HG03342 (cell line): ENCODE results near the gene SDK2.
A peak's percentile ranks its signal among the peaks of the same experiment; 100 is the strongest.

Experiments used
- ATAC-seq: cut with Tn5 transposase; IDR thresholded peaks from one replicate; pipeline ENCODE4 v1.9.1; 2021; ENCODE audit warnings: mild to moderate bottlenecking, moderate library complexity; ENCODE audit not compliant: unreplicated experiment

The SDK2 gene

DNA sequence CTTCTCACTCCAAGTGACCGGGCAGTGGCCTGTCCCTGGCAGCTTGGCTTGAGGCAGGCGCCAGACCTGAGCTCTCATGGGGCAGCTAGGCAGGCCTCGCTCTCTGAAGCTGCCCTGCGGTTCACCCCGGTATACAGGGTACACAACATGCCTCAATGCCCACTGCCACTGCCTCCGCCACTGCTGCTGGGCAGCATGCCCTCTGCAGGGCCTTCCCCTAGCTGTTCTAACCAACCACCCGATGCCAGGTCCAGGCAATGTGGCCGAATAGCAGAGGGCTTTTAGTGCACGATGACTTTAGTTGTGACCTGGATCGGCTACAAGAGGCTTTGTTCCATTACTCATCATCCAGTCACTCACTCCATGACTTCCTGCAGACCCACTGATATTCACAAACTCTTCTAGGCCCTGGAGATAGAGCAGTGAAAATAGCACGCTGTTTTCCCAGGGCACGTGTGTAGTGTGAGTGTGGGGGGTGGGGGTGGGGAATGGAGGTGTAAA, 352.2 kb downstream of the SDK2 start:
- ATAC-seq = no peak

DNA sequence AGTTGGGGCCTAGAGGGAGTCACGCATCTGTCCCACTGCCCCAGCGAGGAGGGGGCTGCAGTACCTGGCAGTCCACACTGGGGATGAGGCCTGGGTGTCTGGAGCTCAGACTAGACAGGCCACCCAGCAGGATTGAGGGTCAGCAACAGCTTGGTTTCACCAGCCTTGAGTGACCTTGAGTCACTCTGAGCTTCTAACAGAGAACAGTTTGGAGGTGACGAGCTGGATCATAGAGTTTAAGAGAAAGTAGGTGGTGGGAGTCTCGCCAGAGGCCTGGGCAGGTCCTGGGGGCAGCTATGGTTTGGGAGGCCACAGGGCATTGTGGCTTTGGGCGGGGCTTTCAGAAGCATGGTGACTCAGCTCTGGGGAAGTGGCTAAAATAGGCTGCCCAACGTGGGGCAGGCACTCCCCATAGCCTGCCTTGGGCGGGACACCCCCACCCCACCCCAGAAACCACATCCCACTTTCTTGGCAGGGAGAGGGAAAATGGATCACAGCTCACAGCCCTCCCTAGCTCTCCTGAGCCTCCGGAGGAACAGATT, 352.9 kb downstream of the SDK2 start:
- ATAC-seq = peak; percentile 76

DNA sequence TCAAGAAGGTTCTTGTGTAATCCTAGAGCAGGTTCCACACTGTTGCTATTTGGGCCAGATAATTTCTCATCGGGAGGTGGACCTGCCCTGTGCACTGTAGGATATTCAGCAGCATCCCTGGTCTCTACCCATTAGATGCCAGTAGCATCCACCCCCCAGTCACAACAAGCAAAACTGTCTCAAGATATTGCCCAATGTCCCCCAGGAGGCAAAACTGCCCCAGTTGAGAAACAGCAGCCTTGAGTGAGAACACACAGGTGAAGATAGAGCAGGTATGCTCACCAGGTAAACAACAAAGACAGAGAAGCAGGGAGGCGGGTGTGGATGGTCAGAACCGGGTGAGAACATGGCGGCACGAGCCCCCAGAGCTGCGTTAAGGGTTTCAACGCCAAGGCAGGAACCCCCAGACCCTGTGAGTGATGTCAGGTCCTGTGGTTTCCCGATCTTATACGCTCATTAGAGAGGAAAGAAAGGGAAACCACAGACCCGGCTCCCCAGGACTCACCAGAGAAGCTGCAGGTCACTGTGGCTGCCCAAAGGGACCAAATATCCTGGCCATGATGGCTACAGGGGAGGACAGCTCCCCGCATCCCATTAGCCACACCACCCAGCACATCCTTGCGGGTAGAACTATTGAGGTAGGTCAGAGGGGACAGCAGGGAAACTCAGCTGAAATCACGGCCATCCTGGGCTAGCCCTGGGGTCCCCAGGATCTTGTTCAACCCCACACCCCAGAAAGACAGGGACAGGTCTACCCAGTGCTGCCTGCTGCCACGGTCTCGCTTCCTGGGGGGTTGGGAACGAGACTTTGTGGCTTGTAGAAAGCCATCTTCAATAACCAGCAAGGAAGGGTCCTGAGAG, 353.6 kb downstream of the SDK2 start:
- ATAC-seq = peak; percentile 24

DNA sequence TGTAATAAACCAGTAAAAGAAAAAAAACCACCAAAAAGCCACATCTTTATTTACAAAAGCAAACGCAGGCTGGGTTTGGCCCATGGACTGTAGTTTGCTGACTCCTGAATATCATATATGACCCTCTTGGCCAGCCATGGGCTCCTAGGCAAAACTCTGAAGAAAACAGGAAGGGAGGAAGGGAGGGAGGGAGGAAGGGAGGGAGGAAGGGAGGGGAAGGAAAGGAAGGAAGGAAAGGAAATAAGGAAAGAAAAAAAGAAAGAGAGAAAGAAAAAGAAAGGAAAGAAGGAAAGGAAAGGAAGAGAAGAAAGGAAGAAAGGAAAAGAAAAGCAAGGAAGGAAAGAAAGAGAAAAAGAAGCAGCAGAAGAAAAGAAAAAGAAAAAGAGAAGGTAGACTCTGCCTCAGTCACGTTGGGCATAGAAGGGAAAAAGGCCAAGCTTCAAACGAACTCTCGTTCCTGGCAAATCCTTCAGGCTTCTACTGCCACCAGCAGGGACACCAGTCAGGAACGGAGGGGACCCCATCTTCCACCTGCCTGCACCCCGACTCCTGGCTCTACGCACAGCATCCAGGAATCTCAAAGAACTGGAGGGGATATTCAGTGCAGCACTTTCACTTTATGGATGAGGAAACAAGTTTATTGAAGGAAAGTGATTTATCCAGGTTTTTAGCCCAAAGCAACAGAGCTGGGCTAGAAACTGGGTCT, 354.5 kb downstream of the SDK2 start:
- ATAC-seq = no peak

GRCh38 chr17:73288534-73289302, 355.5 kb downstream of the SDK2 start:
- no peak for ATAC-seq

GRCh38 chr17:73286863-73287296, 357.4 kb downstream of the SDK2 start:
- no peak for ATAC-seq

- no peak for ATAC-seq
Observed at GRCh38 chr17:73285916-73286862, 358.1 kb downstream of the SDK2 start.

- ATAC-seq = no peak
Observed at GRCh38 chr17:73285603-73285908, 358.7 kb downstream of the SDK2 start.

DNA sequence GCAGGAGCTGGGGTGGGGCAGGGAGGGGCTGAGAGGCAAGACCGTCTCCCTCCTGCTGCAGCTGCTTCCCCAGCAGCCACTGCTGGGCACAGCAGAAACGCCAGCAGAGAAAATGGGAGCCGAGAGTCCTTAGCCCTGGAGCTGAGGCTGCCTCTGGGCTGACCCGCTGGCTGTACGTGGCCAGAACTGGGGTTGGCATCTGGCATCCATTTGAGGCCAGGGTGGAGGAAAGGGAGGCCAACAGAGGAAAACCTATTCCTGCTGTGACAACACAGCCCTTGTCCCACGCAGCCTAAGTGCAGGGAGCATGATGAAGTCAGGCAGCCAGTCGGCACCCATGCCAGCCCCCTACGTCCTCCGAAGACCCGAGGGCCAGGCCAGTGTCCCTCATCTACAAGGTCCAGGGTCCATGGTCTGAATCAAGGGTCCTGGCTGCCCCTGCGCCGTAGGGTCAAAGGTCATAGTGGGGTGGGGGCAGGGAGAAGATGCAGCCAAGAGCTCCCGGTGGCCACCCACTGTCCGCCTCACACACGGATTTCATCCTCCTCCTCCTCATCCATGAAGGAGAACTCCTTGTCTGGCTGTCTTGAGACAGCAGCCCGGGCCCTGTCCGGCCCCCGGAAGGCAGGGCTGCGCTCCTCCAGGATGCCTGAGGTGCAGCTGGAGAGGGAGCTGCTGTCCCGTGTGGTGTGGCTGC, 359.2 kb downstream of the SDK2 start:
- ATAC-seq = no peak
